Tibial nerve (tissue), 4 donors: Measurements from ENCODE around the gene MACF1.

Experiments
- CTCF ChIP-seq, 5 experiments: fragments of 200-600 bp in 3 of 5; fragments of 450-650 bp in 2 of 5; sonication (generic) in 3 of 5; IDR thresholded peaks; one replicate each; pipeline ENCODE4 v1.5.1; 2016 to 2019; ENCODE audit warnings: antibody characterized with exemption in 5 of 5, mild to moderate bottlenecking in 3 of 5, moderate library complexity in 2 of 5
- EP300 ChIP-seq, 2 donors: sonication (generic); formaldehyde crosslinking; IDR thresholded peaks; one replicate each; pipeline ENCODE4 v1.6.1; 2017; ENCODE audit warnings: antibody characterized with exemption in 2 of 2, mild to moderate bottlenecking in 1 of 2

GRCh38 chr1:39332291-39332690, 127.8 kb downstream of the MACF1 start:
- TF ChIP-seq EP300 (IDR thresholded peaks at IDR 0.05) = no peak
- no peak for TF ChIP-seq CTCF (IDR thresholded peaks at IDR 0.05)
